GM11168 (cell line): Measurements from ENCODE around the gene PPM1N.

ENCODE experiments used
- in situ Hi-C: fragments of 300-500 bp; cut with MboI; formaldehyde crosslinking; loops from one replicate; pipeline ENCODE4 v1.12.0; 2022; ENCODE audit warnings: low sequenced_read_pairs; ENCODE audit not compliant: unreplicated experiment

The PPM1N gene

GRCh38 chr19:45469945-45470761 lies 28.1 kb upstream of the PPM1N start:
- in situ Hi-C loops, result no loop called here

- in situ Hi-C loops, result no loop called here
Measured at GRCh38 chr19:45470762-45471081, 27.5 kb upstream of the PPM1N start.

- in situ Hi-C loops, result no loop called here
Measured at GRCh38 chr19:45471111-45471930, 26.9 kb upstream of the PPM1N start.

GRCh38 chr19:45471931-45472562 lies 26.2 kb upstream of the PPM1N start:
- in situ Hi-C loops, result no loop called here

- in situ Hi-C loops, result no loop called here
Measured at GRCh38 chr19:45472563-45473366, 25.5 kb upstream of the PPM1N start.

- in situ Hi-C loops, result no loop called here
Measured at GRCh38 chr19:45473367-45473681, 24.9 kb upstream of the PPM1N start.

GRCh38 chr19:45473682-45474605 lies 24.3 kb upstream of the PPM1N start:
- in situ Hi-C loops, result no loop called here

GRCh38 chr19:45474606-45475521 lies 23.4 kb upstream of the PPM1N start:
- in situ Hi-C loops, result loop anchor here (5.0 kb wide), 1 partner anchor 38 kb away; no protein-coding TSS in a partner anchor

- in situ Hi-C loops, result loop anchor here (5.0 kb wide), 1 partner anchor 38 kb away; no protein-coding TSS in a partner anchor
Measured at GRCh38 chr19:45475537-45476291, 22.5 kb upstream of the PPM1N start.

- in situ Hi-C loops, result loop anchor here (5.0 kb wide), 1 partner anchor 39 kb away; no protein-coding TSS in a partner anchor
Measured at GRCh38 chr19:45476304-45476703, 21.9 kb upstream of the PPM1N start.

- in situ Hi-C loops, result loop anchor here (5.0 kb wide), 1 partner anchor 40 kb away; no protein-coding TSS in a partner anchor
Measured at GRCh38 chr19:45477186-45477585, 21.1 kb upstream of the PPM1N start.

GRCh38 chr19:45477713-45478453 lies 20.4 kb upstream of the PPM1N start:
- in situ Hi-C loops, result loop anchor here (5.0 kb wide), 1 partner anchor 41 kb away; no protein-coding TSS in a partner anchor

GRCh38 chr19:45478454-45479238 lies 19.6 kb upstream of the PPM1N start:
- in situ Hi-C loops, result loop anchor here (5.0 kb wide), 1 partner anchor 41 kb away; no protein-coding TSS in a partner anchor

- in situ Hi-C loops, result no loop called here
Measured at GRCh38 chr19:45483033-45483432, 15.2 kb upstream of the PPM1N start.

GRCh38 chr19:45484273-45484945 lies 13.8 kb upstream of the PPM1N start:
- in situ Hi-C loops, result no loop called here
